Esophagus muscularis mucosa (tissue), 4 donors: ENCODE data around the gene MSH3. TPM values are rescaled to one million over a fixed set of nuclear protein-coding genes. Genes with fewer than 3 reads are reported as not detected.

Source experiments
- DNase-seq: peaks from one replicate; pipeline ENCODE4 v3.0.0-alpha.2; 2017; ENCODE audit errors: extremely low spot score
- H3K27ac ChIP-seq, 4 donors: fragments of 200-600 bp; sonication (generic); replicated peaks in 1 of 4; 1 replicate in 3 of 4; 2 replicates in 1 of 4; pipeline ENCODE4 v1.5.1; 2016 to 2019; ENCODE audit warnings: mild to moderate bottlenecking in 1 of 4
- H3K27me3 ChIP-seq, 4 donors: fragments of 200-600 bp; sonication (generic); one replicate each; pipeline versions ENCODE4 v1.5.1 to v1.6.0; 2016 to 2019
- H3K36me3 ChIP-seq, 4 donors: fragments of 200-600 bp; sonication (generic); one replicate each; pipeline ENCODE4 v1.5.1; 2016 to 2019
- H3K4me1 ChIP-seq, 4 donors: fragments of 200-600 bp; sonication (generic); one replicate each; pipeline ENCODE4 v1.5.1; 2016 to 2019
- H3K4me3 ChIP-seq, 4 donors: fragments of 200-600 bp; sonication (generic); 1 replicate in 2 of 4; 2 replicates in 2 of 4; pipeline ENCODE4 v1.5.1; 2016 to 2019; ENCODE audit warnings: mild to moderate bottlenecking in 4 of 4, moderate library complexity in 1 of 4
- H3K9me3 ChIP-seq, 4 donors: fragments of 200-600 bp; sonication (generic); 1 replicate in 3 of 4; 2 replicates in 1 of 4; pipeline ENCODE4 v1.5.1; 2016 to 2019
- CTCF ChIP-seq, 3 experiments: fragments of 200-600 bp in 2 of 3; fragments of 450-650 bp in 1 of 3; sonication (generic) in 2 of 3; IDR thresholded peaks; one replicate each; pipeline ENCODE4 v1.5.1; 2017 to 2019; ENCODE audit warnings: antibody characterized with exemption in 3 of 3, mild to moderate bottlenecking in 2 of 3, moderate library complexity in 1 of 3
- EP300 ChIP-seq: sonication (generic); formaldehyde crosslinking; IDR thresholded peaks from one replicate; pipeline ENCODE4 v1.6.1; 2017; ENCODE audit warnings: antibody characterized with exemption
- POLR2A ChIP-seq: fragments of 450-650 bp; IDR thresholded peaks from one replicate; pipeline ENCODE4 v1.6.1; 2017; ENCODE audit warnings: antibody characterized with exemption, moderate library complexity, mild to moderate bottlenecking, low read depth
- POLR2AphosphoS5 ChIP-seq, 2 donors: sonication (generic); formaldehyde crosslinking; IDR thresholded peaks; one replicate each; pipeline ENCODE4 v1.6.1; 2017; ENCODE audit warnings: antibody characterized with exemption in 2 of 2
- WGBS: methylation state at CpG from one replicate; pipeline ENCODE4 v1.1.5; 2018; 5-methylcytosine and 5-hydroxymethylcytosine counted together
- intact Hi-C: fragments of 100-400 bp; cut with DNase I; formaldehyde crosslinking; loops from one replicate; pipeline ENCODE4 v1.15.1; 2023
- total RNA-seq, 4 donors: library from RNA; depleted of rRNA; stranded (reverse); fragments of >200 nt; gene quantifications; one replicate each; pipeline versions ENCODE4 v1.1.0 to v1.2.1, GENCODE V29; 2016

MSH3 gene
- total RNA-seq, 4 donors from 2014 or later, result 7.6 to 11.6 (median 9.3) TPM

- Histone ChIP-seq H3K36me3 (peaks cover 3 to 43% (median 20%) of the 10 kb centered on the region in 4 donors), H3K4me1 (no peaks in the 10 kb centered on the region), H3K9me3 (peaks cover 0 to 17% (median 7%) of the 10 kb centered on the region in 4 donors), H3K27me3 (no peaks in the 10 kb centered on the region), H3K27ac (no peak overlapping the region), H3K4me3 (no peak overlapping the region)
- no peak for TF ChIP-seq POLR2A
- no peak for TF ChIP-seq POLR2AphosphoS5 (IDR thresholded peaks at IDR 0.05)
- TF ChIP-seq CTCF (IDR thresholded peaks at IDR 0.05), result no peak
- TF ChIP-seq EP300, result no peak
- DNase-seq, result no peak
- 93% methylated on average over 3 of the region's 3 CpGs for WGBS
- intact Hi-C loops, result no loop called here
Measured at GRCh38 chr5:80852331-80853245, 198.1 kb downstream of the MSH3 start.

DNA sequence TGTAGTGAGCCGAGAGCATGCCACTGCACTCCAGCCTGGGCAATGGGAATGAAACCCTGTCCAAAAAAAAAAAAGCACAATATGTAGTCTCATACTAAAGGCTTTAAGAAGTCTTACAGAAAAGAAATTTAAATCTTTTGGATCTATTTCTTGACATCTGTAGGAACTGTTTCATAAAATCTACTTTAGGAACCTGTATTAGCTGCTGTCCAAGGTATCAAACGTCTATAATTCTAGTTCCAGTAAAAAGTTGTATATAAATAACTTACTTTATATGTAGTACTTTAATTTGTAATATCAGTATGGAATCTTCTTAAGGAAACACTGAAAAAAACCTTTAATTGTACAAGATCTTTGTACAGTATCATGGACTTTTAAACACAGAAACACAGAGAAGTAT lies 199.0 kb downstream of the MSH3 start:
- WGBS, result 84% methylated on average over 2 of the region's 2 CpGs
- DNase-seq, result no peak
- H3K9me3 ChIP-seq, result peaks cover 0 to 17% (median 7%) of the 10 kb centered on the region in 4 donors
- intact Hi-C loops, result no loop called here
- H3K27ac ChIP-seq, result no peak overlapping the region
- peaks cover 3 to 47% (median 17%) of the 10 kb centered on the region in 4 donors for H3K36me3 ChIP-seq
- no peak overlapping the region for H3K4me3 ChIP-seq
- H3K27me3 ChIP-seq, result no peaks in the 10 kb centered on the region
- TF ChIP-seq EP300 (no peak), POLR2AphosphoS5 (IDR thresholded peaks at IDR 0.05) (no peak), POLR2A (no peak), CTCF (IDR thresholded peaks at IDR 0.05) (no peak)
- no peaks in the 10 kb centered on the region for H3K4me1 ChIP-seq

DNA sequence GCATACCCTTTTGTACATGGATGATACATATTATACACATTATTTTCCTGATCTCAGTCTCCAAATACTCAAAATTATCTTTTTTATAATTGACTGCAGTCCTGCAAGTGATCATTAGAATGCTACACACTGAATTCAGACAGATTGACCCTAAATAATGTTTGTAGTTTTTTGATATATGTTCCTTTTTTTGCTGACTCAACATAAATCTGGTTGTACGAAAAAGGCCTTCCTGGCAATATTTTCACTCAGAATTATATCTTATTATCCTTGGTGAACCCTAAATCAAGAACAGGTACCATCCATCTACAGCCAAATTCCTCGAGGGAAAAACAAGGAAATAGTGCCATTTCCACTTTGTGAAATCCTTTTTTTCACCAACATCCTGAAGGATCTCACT lies 200.1 kb downstream of the MSH3 start:
- Histone ChIP-seq H3K27me3 (no peaks in the 10 kb centered on the region), H3K4me3 (no peak overlapping the region), H3K4me1 (no peaks in the 10 kb centered on the region), H3K36me3 (peaks cover 1 to 35% (median 8%) of the 10 kb centered on the region in 4 donors), H3K27ac (no peak overlapping the region), H3K9me3 (peaks cover 0 to 10% (median 5%) of the 10 kb centered on the region in 4 donors)
- 89% methylated on average over 2 of the region's 2 CpGs for WGBS
- TF ChIP-seq CTCF (IDR thresholded peaks at IDR 0.05) (no peak), POLR2AphosphoS5 (IDR thresholded peaks at IDR 0.05) (no peak), EP300 (no peak), POLR2A (no peak)
- intact Hi-C loops, result no loop called here
- no peak for DNase-seq

DNA sequence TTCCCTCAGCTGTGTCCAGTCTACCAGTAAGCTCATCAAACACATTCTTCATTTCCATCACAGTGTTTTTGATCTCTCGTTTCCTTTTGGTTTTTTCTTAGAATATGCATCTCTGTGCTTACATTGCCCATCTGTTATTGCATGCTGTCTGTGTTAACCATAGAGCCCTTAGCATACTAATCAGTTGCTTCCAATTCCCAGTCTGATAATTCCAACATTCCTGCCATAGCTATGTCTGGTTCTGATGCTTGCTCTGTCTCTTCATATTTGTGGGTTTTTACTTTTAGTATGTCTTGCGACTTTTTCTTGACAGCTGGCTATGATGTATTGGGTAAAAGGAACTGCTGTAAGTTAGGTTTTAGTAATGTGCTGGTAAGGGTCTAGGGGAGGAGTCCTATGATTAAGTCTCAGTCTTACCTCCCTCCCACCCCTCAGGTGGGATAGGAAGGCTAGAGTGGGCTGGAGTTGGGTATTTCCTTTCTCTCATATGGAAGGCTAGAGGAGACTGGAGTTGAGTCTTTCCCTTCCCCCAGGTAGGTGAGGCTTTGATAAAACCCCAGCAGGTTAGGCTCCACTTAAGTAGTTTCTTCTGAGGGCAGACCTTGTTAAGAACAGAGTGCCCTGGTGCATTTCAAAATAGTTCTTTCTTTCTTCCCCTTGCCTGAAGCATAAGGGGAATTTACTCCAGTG lies 206.6 kb downstream of the MSH3 start:
- Histone ChIP-seq H3K4me1 (no peaks in the 10 kb centered on the region), H3K27ac (no peak overlapping the region), H3K27me3 (no peaks in the 10 kb centered on the region), H3K9me3 (no peaks in the 10 kb centered on the region), H3K4me3 (no peak overlapping the region), H3K36me3 (peaks cover 3 to 34% (median 7%) of the 10 kb centered on the region in 4 donors)
- WGBS, result 73% methylated on average over 2 of the region's 2 CpGs
- TF ChIP-seq EP300 (no peak), POLR2AphosphoS5 (IDR thresholded peaks at IDR 0.05) (no peak), POLR2A (no peak), CTCF (IDR thresholded peaks at IDR 0.05) (no peak)
- intact Hi-C loops, result no loop called here
- no peak for DNase-seq
